Thymus (tissue), 11 donors: ENCODE data around the gene CFAP74. TPM values are rescaled to one million over a fixed set of nuclear protein-coding genes. Genes with fewer than 3 reads are reported as not detected.
A peak's percentile ranks its signal among the peaks of the same experiment; 100 is the strongest.

Experiments used
- DNase-seq, 9 donors: peaks; one replicate each; pipeline ENCODE4 v3.0.0-alpha.2; 2013; ENCODE audit warnings: low spot score in 9 of 9, low read depth in 6 of 9, missing footprints in 1 of 9
- H3K27ac ChIP-seq, 2 donors: one replicate each; pipeline ENCODE4 v1.5.1; 2013; ENCODE audit warnings: control low read depth in 1 of 2, low read depth in 1 of 2, low read length in 1 of 2, mild to moderate bottlenecking in 1 of 2, moderate library complexity in 1 of 2
- H3K27me3 ChIP-seq, 2 donors: one replicate each; pipeline ENCODE4 v1.5.1; 2013; ENCODE audit warnings: low read length in 1 of 2; ENCODE audit not compliant: control insufficient read depth in 2 of 2, insufficient read depth in 1 of 2
- H3K36me3 ChIP-seq, 2 donors: one replicate each; pipeline ENCODE4 v1.5.1; 2013; ENCODE audit warnings: low read length in 1 of 2, mild to moderate bottlenecking in 1 of 2, moderate library complexity in 1 of 2; ENCODE audit not compliant: control insufficient read depth in 2 of 2, insufficient read depth in 2 of 2
- H3K4me1 ChIP-seq, 2 donors: one replicate each; pipeline ENCODE4 v1.5.1; 2013; ENCODE audit warnings: low read length in 2 of 2; ENCODE audit not compliant: control insufficient read depth in 2 of 2, insufficient read depth in 2 of 2
- H3K4me3 ChIP-seq, 2 donors: one replicate each; pipeline ENCODE4 v1.5.1; 2013; ENCODE audit warnings: low read length in 2 of 2, control low read depth in 1 of 2, mild to moderate bottlenecking in 1 of 2
- H3K9me3 ChIP-seq, 2 donors: one replicate each; pipeline ENCODE4 v1.5.1; 2013; ENCODE audit warnings: low read length in 1 of 2, mild to moderate bottlenecking in 1 of 2; ENCODE audit not compliant: control insufficient read depth in 2 of 2, insufficient read depth in 1 of 2
- WGBS: extraction: QIAGEN DNeasy Blood & Tissue Kit; methylation state at CpG from one replicate; pipeline ENCODE4 v1.1.7; 2013; 5-methylcytosine and 5-hydroxymethylcytosine counted together
- polyA plus RNA-seq: library from polyadenylated mRNA; stranded (reverse); fragments of 200-250 nt; gene quantifications from one replicate; pipeline ENCODE4 v1.2.3, GENCODE V29; 2013
- total RNA-seq: library from RNA; stranded (reverse); fragments of 120-200 nt; gene quantifications from one replicate; pipeline ENCODE4 v1.2.4, GENCODE V29; 2013
- donor health status: healthy.

CFAP74 gene
- total and polyA plus RNA-seq, 2 donors = 0.09 to 0.16 TPM

DNA sequence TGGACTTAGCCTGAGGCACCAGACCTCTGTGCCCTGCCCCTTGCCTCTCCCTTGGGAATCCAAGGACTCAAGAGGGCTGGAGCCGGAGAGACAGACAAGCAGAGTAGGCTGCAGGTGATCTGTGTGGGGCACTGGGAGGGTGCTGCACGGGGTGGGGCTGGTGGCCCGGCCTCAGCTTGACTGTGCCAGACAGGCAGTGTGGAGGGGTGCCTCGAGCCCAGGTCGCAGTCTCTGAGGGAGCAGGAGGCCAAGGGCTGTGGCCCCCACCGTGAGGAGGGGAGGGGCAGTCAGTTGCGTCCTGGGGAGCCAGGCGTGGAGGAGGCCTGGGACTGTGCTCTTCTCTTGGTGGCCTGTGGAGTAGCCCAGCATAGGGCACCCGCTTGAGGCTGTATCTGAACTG lies 19.6 kb upstream of the CFAP74 start:
- Histone ChIP-seq H3K27me3 (peaks cover 34 to 46% of the 10 kb centered on the region in 2 donors), H3K4me1 (peaks cover 6 to 10% of the 10 kb centered on the region in 2 donors), H3K27ac (no peak overlapping the region), H3K4me3 (no peak overlapping the region), H3K9me3 (no peaks in the 10 kb centered on the region), H3K36me3 (no peaks in the 10 kb centered on the region)
- DNase-seq = no peak
- 97% methylated on average over 9 of the region's 9 CpGs for WGBS

DNA sequence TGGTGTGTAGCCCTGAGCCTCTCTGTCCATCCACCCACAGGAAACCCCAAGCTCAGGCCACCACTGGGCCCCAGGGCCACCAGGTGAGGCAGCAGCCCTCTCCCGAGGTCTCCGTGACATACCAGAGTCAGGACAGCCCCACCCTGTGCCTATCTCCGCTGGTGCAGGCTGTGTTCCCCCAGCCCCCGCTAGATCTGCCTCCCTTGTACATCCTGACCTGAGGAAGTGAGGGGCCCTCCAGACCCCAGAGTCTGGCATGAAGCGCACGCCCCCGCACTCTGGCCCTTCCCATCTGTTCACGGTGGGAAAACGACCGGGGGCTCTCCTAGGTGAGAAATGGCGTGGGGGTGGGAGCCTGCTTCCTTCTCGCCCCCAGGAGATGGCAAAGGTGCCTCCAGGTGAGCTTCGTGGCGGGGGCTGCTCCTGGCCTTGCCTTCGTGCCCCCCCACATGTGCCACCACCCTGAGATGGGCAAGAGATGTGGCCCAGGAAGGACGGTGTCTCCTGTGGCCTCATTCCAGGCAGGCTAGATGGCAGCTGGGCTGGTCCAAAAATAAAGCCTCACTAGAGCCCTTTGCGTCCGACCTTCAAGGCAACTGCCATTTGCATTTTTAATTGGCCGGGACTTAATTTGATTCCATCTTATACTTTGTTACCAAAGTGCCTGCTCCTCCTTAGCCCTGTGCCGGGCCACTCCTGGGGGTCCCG lies 18.6 kb upstream of the CFAP74 start:
- H3K27me3 ChIP-seq = peaks cover 43 to 55% of the 10 kb centered on the region in 2 donors
- H3K27ac ChIP-seq = no peak overlapping the region
- no peak for DNase-seq
- no peak overlapping the region for H3K4me3 ChIP-seq
- 74% methylated on average over 21 of the region's 21 CpGs for WGBS
- H3K9me3 ChIP-seq = no peaks in the 10 kb centered on the region
- H3K4me1 ChIP-seq = peaks cover 6 to 10% of the 10 kb centered on the region in 2 donors
- no peaks in the 10 kb centered on the region for H3K36me3 ChIP-seq

DNA sequence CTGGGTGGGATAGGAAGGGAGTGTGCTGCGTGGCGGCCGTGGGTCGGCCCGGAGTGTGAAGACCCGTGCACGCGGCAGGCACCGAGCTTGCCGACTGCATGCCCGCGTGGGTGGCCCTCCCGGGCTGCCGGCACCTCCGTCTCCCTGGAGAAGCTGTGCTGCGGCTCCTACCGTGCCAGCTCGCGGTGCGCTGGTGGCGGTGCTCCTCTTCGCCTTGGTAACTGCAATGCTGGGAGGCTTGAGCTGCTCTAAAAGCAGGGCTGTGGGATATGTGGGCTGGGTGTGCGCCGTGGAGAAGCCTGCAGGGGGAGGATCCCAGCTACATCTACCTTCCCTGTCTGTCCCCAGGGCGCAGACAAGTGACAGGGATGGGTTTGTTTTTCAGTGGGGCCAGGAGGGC lies 18.0 kb upstream of the CFAP74 start:
- Histone ChIP-seq H3K36me3 (no peaks in the 10 kb centered on the region), H3K9me3 (no peaks in the 10 kb centered on the region), H3K27me3 (peaks cover 43 to 60% of the 10 kb centered on the region in 2 donors), H3K4me3 (no peak overlapping the region), H3K27ac (no peak overlapping the region), H3K4me1 (peaks cover 6 to 10% of the 10 kb centered on the region in 2 donors)
- WGBS = 91% methylated on average over 25 of the region's 25 CpGs
- no peak for DNase-seq

DNA sequence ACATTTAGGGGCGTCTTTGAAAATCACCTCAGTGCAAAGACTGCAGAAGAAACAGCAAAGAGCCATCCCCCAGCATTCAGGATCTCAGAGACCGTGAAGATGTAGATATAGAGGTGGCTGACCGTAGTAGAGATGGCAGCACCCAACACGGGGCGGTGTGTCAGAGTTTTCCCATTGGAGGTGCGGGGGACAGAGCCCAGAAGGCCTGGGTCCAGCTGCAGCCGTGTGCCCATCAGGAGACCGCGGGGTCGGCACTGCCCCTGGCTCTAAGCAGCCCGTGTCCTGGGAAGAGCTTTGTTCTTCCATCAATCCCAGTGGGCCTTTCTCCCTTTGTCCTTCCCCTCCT lies 16.7 kb upstream of the CFAP74 start:
- no peak overlapping the region for H3K27ac ChIP-seq
- peaks cover 48 to 72% of the 10 kb centered on the region in 2 donors for H3K27me3 ChIP-seq
- no peaks in the 10 kb centered on the region for H3K36me3 ChIP-seq
- WGBS = 90% methylated on average over 11 of the region's 11 CpGs
- no peaks in the 10 kb centered on the region for H3K9me3 ChIP-seq
- DNase-seq = no peak
- peaks cover 1 to 6% of the 10 kb centered on the region in 2 donors for H3K4me1 ChIP-seq
- H3K4me3 ChIP-seq = no peak overlapping the region

DNA sequence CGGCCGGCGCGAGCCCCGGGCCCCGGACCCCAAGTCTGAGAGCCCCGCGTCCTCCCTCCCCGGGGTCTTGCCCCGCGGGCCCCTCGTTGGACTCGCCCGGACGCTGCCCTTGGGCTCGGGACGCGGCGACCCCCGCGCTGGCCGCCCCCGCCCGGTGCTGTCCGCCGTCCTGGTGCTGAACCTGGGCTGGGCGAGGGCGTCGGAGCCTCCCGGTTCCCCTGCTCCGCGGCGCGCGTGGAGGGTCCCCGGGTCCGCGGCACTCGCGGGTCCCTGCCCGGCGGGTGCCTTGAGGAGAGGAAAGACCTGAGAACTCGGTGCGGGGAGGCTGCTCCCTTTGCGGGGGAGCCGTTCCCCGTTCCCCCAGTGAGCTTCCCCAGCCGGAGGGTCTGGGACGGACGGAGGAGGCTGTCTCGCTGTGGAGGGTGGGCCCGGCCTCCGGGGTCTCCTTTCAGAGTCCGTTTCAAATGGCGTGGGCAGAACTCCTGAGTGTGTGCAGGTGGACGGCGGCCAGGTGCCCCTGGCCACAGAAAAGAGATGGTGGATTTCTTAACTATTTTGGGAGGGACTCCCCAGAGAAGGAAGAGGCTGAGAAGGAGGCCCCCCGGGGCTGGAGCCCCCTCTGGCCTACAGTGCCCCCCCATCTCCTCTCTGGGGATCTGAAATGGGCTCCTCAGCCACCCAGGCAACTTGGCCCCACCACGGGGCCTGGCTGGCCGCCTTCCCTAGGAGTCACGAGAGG lies 16.2 kb upstream of the CFAP74 start:
- Histone ChIP-seq H3K4me3 (peak overlapping the region in 1 of 2 donors; percentile 38), H3K27me3 (peaks cover 48 to 77% of the 10 kb centered on the region in 2 donors), H3K27ac (no peak overlapping the region), H3K9me3 (no peaks in the 10 kb centered on the region), H3K4me1 (peaks cover 0 to 6% of the 10 kb centered on the region in 2 donors), H3K36me3 (no peaks in the 10 kb centered on the region)
- WGBS = 17% methylated on average over 61 of the region's 61 CpGs
- DNase-seq = peak in 1 of 9 donors; percentile 11

DNA sequence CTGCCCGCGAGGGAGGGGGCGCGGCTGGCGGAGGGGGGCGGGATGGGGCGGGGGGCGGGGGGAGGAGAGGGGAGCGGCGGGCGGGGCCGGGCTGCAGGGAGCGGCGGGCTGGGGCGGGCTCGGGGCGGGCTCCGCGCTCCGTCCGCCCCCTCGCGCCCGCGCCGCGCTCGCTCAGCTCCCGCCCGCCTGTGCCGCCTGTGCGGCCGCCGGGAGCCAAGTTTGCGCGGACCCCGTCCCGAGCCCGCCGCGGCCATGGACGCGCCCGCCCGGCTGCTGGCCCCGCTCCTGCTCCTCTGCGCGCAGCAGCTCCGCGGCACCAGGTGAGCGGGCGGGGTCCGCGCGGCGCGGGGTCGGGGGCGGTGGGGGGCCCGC lies 15.6 kb upstream of the CFAP74 start, which contains the start of gene GABRD:
TSS of gene GABRD (plus strand) at position 174 of the 372 bp plus-strand sequence. CDS start at position 253, 79 bp downstream.
- H3K4me1 ChIP-seq = peaks cover 0 to 6% of the 10 kb centered on the region in 2 donors
- 2% methylated on average over 47 of the region's 60 CpGs for WGBS
- peak within 1 kb of the TSS in 1 of 2 donors; percentile 38 for H3K4me3 ChIP-seq
- H3K9me3 ChIP-seq = no peaks in the 10 kb centered on the region
- no peak for DNase-seq
- H3K27me3 ChIP-seq = peaks cover 48 to 80% of the 10 kb centered on the region in 2 donors
- no peaks in the 10 kb centered on the region for H3K36me3 ChIP-seq
- H3K27ac ChIP-seq = no peak within 1 kb of the TSS

DNA sequence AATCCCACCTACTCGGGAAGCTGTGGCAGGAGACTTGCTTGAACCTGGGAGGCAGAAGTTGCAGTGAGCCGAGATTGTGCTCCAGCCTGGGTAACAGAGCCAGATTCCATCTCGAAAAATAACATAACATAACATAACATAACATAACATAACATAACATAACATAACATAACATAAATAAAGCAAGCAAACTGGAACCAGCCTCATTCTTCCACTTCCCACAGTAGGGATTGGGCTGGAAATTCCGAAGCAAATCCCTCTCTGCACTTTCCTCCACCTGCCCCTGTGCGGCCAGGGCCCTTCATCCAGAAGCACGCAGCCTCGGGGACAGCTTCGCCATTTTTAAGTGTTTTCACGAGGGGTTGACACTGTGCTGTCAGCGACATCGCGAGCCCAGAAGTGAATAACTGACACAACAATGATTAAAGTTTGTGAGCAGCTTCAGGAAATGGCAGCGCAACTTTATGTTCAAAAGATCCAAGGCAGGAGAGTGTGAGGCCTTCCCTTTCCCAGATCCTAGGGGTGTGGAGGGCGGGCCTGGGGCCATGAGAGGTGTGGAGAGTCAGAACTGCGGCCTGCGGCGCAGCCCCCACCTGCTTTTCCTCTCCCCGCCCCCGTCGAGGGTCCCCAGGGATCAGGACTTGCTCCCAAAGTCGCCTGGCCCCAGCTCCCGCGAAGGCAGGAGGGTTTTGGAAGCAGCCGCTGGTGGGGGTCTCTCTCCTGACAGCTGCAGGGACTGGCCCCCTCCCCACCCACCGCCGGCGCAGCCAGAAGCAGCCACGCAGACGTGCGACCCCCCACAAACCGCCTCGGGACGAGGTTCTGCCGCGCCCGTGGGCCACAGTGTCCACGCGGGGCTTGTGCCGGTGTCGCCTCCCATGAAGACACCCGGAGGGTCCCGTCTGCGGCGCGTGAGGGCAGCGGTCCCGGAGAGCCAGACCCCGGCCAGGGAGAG lies 14.9 kb upstream of the CFAP74 start:
- H3K9me3 ChIP-seq = no peaks in the 10 kb centered on the region
- WGBS = 14% methylated on average over 48 of the region's 48 CpGs
- H3K27me3 ChIP-seq = peaks cover 48 to 84% of the 10 kb centered on the region in 2 donors
- no peaks in the 10 kb centered on the region for H3K36me3 ChIP-seq
- peaks cover 0 to 6% of the 10 kb centered on the region in 2 donors for H3K4me1 ChIP-seq
- H3K27ac ChIP-seq = no peak overlapping the region
- no peak for DNase-seq
- no peak overlapping the region for H3K4me3 ChIP-seq

DNA sequence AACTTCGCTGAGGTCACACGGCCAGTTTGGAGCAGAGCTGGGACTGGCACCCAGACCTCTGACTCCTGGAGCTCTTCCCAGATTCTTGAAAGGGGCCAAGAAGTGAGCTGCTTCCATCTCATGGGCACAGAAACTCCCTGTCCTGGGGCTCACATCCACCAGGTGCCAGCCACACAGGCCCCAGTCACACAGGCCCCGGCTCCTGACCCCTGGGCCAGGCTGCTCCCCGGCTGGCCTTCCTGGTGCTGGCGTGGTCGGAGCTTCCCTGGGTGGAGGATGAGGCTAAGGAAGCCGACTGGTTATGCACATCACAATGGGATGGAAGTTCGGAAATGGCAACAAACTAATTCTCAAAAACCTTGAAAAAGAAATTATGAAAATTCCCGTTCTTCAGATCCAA lies 12.5 kb upstream of the CFAP74 start:
- Histone ChIP-seq H3K36me3 (no peaks in the 10 kb centered on the region), H3K27ac (no peak overlapping the region), H3K27me3 (peaks cover 41 to 70% of the 10 kb centered on the region in 2 donors), H3K4me3 (no peak overlapping the region), H3K9me3 (no peaks in the 10 kb centered on the region), H3K4me1 (peaks cover 0 to 6% of the 10 kb centered on the region in 2 donors)
- 87% methylated on average over 9 of the region's 9 CpGs for WGBS
- DNase-seq = no peak
